Neural progenitor cell (in vitro differentiated cells): Measurements from ENCODE around the gene EIF4ENIF1. TPM values are rescaled to one million over a fixed set of nuclear protein-coding genes. Genes with fewer than 3 reads are reported as not detected.

Experiments
- DNase-seq: peaks from one replicate; pipeline ENCODE4 v3.0.0-alpha.2; 2016; ENCODE audit warnings: low spot score
- H2AFZ ChIP-seq: fragments of 200-600 bp; sonication (generic); replicated peaks from 2 replicates; pipeline ENCODE4 v1.6.1; 2016; ENCODE audit warnings: antibody characterized with exemption
- H3F3A ChIP-seq: fragments of 200-600 bp; sonication (generic); 2 replicates; pipeline ENCODE4 v1.6.1; 2016; ENCODE audit warnings: antibody characterized with exemption, low read depth
- H3K27ac ChIP-seq: fragments of 200-600 bp; sonication (generic); 2 replicates; pipeline ENCODE4 v1.5.1; 2016; ENCODE audit warnings: mild to moderate bottlenecking
- H3K27me3 ChIP-seq: fragments of 200-600 bp; sonication (generic); 2 replicates; pipeline ENCODE4 v1.6.1; 2016; ENCODE audit warnings: mild to moderate bottlenecking, moderate library complexity
- H3K36me3 ChIP-seq: fragments of 200-600 bp; sonication (generic); 2 replicates; pipeline ENCODE4 v1.5.1; 2016
- H3K4me1 ChIP-seq: fragments of 200-600 bp; sonication (generic); 2 replicates; pipeline ENCODE4 v1.6.1; 2016; ENCODE audit warnings: mixed run types
- H3K4me2 ChIP-seq: fragments of 200-600 bp; sonication (generic); 2 replicates; pipeline ENCODE4 v1.6.1; 2016
- H3K4me3 ChIP-seq: fragments of 200-600 bp; sonication (generic); 2 replicates; pipeline ENCODE4 v1.5.1; 2016
- H3K79me2 ChIP-seq: fragments of 200-600 bp; sonication (generic); 2 replicates; pipeline ENCODE4 v1.6.1; 2016; ENCODE audit warnings: low read depth
- H3K9ac ChIP-seq: fragments of 200-600 bp; sonication (generic); 2 replicates; pipeline ENCODE4 v1.6.1; 2016
- H3K9me3 ChIP-seq: fragments of 200-600 bp; sonication (generic); 2 replicates; pipeline ENCODE4 v1.5.1; 2016; ENCODE audit warnings: low read depth
- H4K20me1 ChIP-seq: fragments of 200-600 bp; sonication (generic); 2 replicates; pipeline ENCODE4 v1.6.1; 2016; ENCODE audit warnings: low read depth
- H3K27ac Mint-ChIP-seq: 3 replicates; pipeline ENCODE4 v1.8.0; 2021; ENCODE audit warnings: mixed read lengths
- H3K27me3 Mint-ChIP-seq: 2 replicates; pipeline ENCODE4 v1.8.0; 2022; ENCODE audit warnings: low read depth, mild to moderate bottlenecking, inconsistent platforms, moderate library complexity, mixed read lengths; ENCODE audit not compliant: insufficient read depth
- H3K36me3 Mint-ChIP-seq: 3 replicates; pipeline ENCODE4 v1.8.0; 2021; ENCODE audit warnings: mixed read lengths
- H3K4me1 Mint-ChIP-seq: 3 replicates; pipeline ENCODE4 v1.8.0; 2021; ENCODE audit warnings: mixed read lengths
- H3K4me3 Mint-ChIP-seq: 3 replicates; pipeline ENCODE4 v1.8.0; 2021; ENCODE audit warnings: mild to moderate bottlenecking, moderate library complexity, mixed read lengths
- H3K9me3 Mint-ChIP-seq: 3 replicates; pipeline ENCODE4 v1.8.0; 2020; ENCODE audit warnings: mixed read lengths
- EZH2 ChIP-seq: fragments of 200-600 bp; sonication (generic); IDR thresholded peaks from 2 replicates; pipeline ENCODE4 v1.6.1; 2017; ENCODE audit warnings: antibody characterized with exemption, mild to moderate bottlenecking, moderate library complexity
- EZH2phosphoT487 ChIP-seq: fragments of 200-600 bp; sonication (generic); IDR thresholded peaks from 2 replicates; pipeline ENCODE4 v1.6.1; 2017; ENCODE audit warnings: antibody characterized with exemption
- total RNA-seq: library from RNA; depleted of rRNA; stranded (reverse); fragments of >200 nt; gene quantifications from 2 replicates; pipeline ENCODE4 v1.2.3, GENCODE V29; 2015; ENCODE audit warnings: low replicate concordance
- TF ChIP-seq, protein P1 (sequence below): fragments of 200-600 bp; sonication (generic); IDR thresholded peaks from 2 replicates; pipeline ENCODE4 v1.5.1; 2017; ENCODE audit warnings: antibody characterized with exemption, mild to moderate bottlenecking

Gene EIF4ENIF1
- total RNA-seq, 1 donor from 2014 or later, result 21.4 TPM

DNA sequence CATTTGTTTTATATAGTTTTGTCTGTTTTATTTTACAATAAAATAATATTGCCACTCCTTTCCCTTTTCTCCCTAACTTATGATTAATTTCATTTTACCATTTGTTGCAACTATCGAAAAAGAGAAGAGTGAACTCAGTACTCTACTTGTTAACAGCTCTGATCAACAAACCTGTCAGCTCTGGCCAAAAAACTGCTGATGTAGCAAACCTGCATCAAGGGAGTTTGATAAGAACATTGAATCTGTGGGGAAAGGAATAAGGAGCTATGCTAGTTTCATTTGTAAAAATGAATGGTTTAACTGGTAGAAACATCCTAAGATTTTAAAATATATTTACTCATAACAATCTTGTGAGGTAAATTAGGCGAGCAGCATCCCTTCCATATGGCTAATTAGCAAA, 42.9 kb downstream of the EIF4ENIF1 start:
- H3K4me2 ChIP-seq, result no peak overlapping the region
- H3F3A ChIP-seq, result peaks cover 18% of the 10 kb centered on the region
- peaks cover 23% of the 10 kb centered on the region for H3K36me3 Mint-ChIP-seq
- H3K27me3 ChIP-seq, result no peaks in the 10 kb centered on the region
- no peak overlapping the region for H3K9ac ChIP-seq
- H3K4me1 Mint-ChIP-seq, result no peaks in the 10 kb centered on the region
- H3K27ac Mint-ChIP-seq, result no peak overlapping the region
- no peak for DNase-seq
- H3K36me3 ChIP-seq, result peaks cover 4% of the 10 kb centered on the region
- H3K4me3 Mint-ChIP-seq, result no peak overlapping the region
- H4K20me1 ChIP-seq, result peaks cover 21% of the 10 kb centered on the region
- H3K9me3 ChIP-seq, result no peaks in the 10 kb centered on the region
- no peaks in the 10 kb centered on the region for H3K79me2 ChIP-seq
- no peaks in the 10 kb centered on the region for H3K9me3 Mint-ChIP-seq
- no peak overlapping the region for H3K4me3 ChIP-seq
- peaks cover 16% of the 10 kb centered on the region for H3K4me1 ChIP-seq
- no peak overlapping the region for H3K27ac ChIP-seq
- TF ChIP-seq, protein P1, sequence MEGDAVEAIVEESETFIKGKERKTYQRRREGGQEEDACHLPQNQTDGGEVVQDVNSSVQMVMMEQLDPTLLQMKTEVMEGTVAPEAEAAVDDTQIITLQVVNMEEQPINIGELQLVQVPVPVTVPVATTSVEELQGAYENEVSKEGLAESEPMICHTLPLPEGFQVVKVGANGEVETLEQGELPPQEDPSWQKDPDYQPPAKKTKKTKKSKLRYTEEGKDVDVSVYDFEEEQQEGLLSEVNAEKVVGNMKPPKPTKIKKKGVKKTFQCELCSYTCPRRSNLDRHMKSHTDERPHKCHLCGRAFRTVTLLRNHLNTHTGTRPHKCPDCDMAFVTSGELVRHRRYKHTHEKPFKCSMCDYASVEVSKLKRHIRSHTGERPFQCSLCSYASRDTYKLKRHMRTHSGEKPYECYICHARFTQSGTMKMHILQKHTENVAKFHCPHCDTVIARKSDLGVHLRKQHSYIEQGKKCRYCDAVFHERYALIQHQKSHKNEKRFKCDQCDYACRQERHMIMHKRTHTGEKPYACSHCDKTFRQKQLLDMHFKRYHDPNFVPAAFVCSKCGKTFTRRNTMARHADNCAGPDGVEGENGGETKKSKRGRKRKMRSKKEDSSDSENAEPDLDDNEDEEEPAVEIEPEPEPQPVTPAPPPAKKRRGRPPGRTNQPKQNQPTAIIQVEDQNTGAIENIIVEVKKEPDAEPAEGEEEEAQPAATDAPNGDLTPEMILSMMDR, result no peak
- TF ChIP-seq EZH2 (no peak), EZH2phosphoT487 (no peak)
- peaks cover 1% of the 10 kb centered on the region for H3K27me3 Mint-ChIP-seq
- H2AFZ ChIP-seq, result no peak overlapping the region

DNA sequence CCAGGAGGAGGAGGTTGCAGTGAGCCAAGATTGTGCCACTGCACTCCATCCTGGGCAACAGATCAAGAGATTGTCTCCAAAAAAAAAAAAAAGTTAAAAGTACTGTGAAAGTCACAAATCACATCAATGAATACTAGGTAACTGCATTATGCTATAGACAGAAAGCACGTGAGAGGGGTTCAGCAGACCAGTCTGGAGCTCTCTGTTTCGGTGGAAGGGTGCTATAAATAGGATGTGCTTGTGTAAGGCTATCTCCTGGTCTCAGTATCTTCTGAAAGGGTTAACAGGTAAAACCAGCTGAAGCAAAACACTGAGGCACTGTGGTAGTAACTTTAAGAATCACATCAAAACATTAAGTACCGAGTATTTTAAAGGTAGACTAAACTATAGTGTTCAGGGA, 43.4 kb downstream of the EIF4ENIF1 start:
- no peaks in the 10 kb centered on the region for H3K9me3 Mint-ChIP-seq
- no peaks in the 10 kb centered on the region for H3K27me3 ChIP-seq
- H3K4me1 Mint-ChIP-seq, result no peaks in the 10 kb centered on the region
- H3K4me3 Mint-ChIP-seq, result no peak overlapping the region
- H3K9me3 ChIP-seq, result no peaks in the 10 kb centered on the region
- H3K27ac Mint-ChIP-seq, result no peak overlapping the region
- H3K4me1 ChIP-seq, result peaks cover 16% of the 10 kb centered on the region
- H3K36me3 ChIP-seq, result peaks cover 4% of the 10 kb centered on the region
- H3K4me2 ChIP-seq, result no peak overlapping the region
- peaks cover 18% of the 10 kb centered on the region for H3F3A ChIP-seq
- H3K27me3 Mint-ChIP-seq, result peaks cover 2% of the 10 kb centered on the region
- no peak overlapping the region for H3K9ac ChIP-seq
- peaks cover 21% of the 10 kb centered on the region for H4K20me1 ChIP-seq
- no peak for TF ChIP-seq EZH2
- TF ChIP-seq, protein P1, result no peak
- TF ChIP-seq EZH2phosphoT487, result no peak
- peaks cover 26% of the 10 kb centered on the region for H3K36me3 Mint-ChIP-seq
- no peak for DNase-seq
- no peaks in the 10 kb centered on the region for H3K79me2 ChIP-seq
- H3K4me3 ChIP-seq, result no peak overlapping the region
- H2AFZ ChIP-seq, result no peak overlapping the region
- no peak overlapping the region for H3K27ac ChIP-seq

DNA sequence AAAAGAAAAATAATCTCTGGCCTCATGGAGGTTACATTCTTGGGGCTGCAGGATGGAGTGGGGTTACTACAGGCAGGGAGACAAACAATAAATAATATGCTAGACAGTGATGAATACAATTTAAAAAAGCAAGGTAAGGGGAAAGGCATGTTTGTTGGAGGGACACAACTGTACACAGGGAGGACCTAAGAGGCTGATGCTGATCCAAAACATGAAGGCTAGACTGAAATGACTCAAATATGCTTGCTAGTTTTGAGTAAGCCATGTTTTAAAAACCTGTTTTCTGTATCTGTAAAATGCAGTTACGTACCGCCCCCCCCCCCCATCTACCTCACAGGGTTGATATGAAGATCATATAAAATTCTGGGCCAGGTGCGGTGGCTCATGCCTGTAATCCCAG, 44.0 kb downstream of the EIF4ENIF1 start:
- DNase-seq, result no peak
- peaks cover 4% of the 10 kb centered on the region for H3K36me3 ChIP-seq
- no peaks in the 10 kb centered on the region for H3K4me1 Mint-ChIP-seq
- no peak overlapping the region for H3K4me3 Mint-ChIP-seq
- H3K36me3 Mint-ChIP-seq, result peaks cover 29% of the 10 kb centered on the region
- no peak for TF ChIP-seq EZH2phosphoT487
- TF ChIP-seq, protein P1, result no peak
- TF ChIP-seq EZH2, result no peak
- no peak overlapping the region for H3K27ac Mint-ChIP-seq
- H3K9ac ChIP-seq, result no peak overlapping the region
- H3K79me2 ChIP-seq, result no peaks in the 10 kb centered on the region
- no peak overlapping the region for H3K27ac ChIP-seq
- no peak overlapping the region for H3K4me3 ChIP-seq
- H3F3A ChIP-seq, result peaks cover 18% of the 10 kb centered on the region
- peaks cover 16% of the 10 kb centered on the region for H3K4me1 ChIP-seq
- no peak overlapping the region for H3K4me2 ChIP-seq
- H2AFZ ChIP-seq, result no peak overlapping the region
- no peaks in the 10 kb centered on the region for H3K9me3 ChIP-seq
- peaks cover 21% of the 10 kb centered on the region for H4K20me1 ChIP-seq
- no peaks in the 10 kb centered on the region for H3K9me3 Mint-ChIP-seq
- no peaks in the 10 kb centered on the region for H3K27me3 ChIP-seq
- H3K27me3 Mint-ChIP-seq, result peaks cover 2% of the 10 kb centered on the region
